Stimulated activated naive CD8-positive, alpha-beta T cell treated with anti-CD3 and anti-CD28 coated beads, Interleukin-15, Interleukin-2, amounts not matched to agents 100 U/mL and 50 U/mL, for 24 hours (primary cell): Measurements from ENCODE around the gene FRMD3.

Experiments used
- ATAC-seq: fragments of 150-1000 bp; cut with Tn5 transposase; one replicate; pipeline ENCODE4 v1.10.0; 2021
- DNase-seq: peaks from one replicate; pipeline ENCODE4 v3.0.0; 2021

FRMD3 gene

GRCh38 chr9:83473488-83473971 is 64.7 kb downstream of the FRMD3 start:
- peak; percentile 55 for ATAC-seq
- peak; percentile 5 for DNase-seq

GRCh38 chr9:83472764-83473163 is 65.4 kb downstream of the FRMD3 start:
- DNase-seq (no peak), ATAC-seq (no peak)

DNA sequence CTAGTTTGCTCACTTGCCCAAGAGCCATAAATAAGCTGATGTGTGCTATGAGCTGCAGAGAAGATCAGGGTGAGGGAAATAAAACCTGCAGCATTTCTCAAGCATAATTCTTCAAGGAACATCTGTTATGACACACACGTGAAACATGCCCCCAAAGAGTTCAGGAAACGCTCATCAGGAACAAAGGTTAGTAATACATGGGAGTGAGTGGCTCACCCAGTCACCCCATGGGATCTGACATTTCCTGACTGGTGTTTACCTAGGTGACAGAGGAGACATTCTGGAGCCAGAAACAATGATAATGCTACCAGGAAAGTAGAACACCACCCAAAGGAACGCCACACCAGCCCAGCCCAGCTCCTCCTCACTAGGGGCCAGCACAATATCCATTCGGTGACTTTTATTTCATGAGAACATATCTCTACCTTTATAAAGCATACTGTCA is 66.0 kb downstream of the FRMD3 start:
- DNase-seq, result no peak
- no peak for ATAC-seq

GRCh38 chr9:83471241-83471640 is 67.0 kb downstream of the FRMD3 start:
- ATAC-seq, result no peak
- DNase-seq, result no peak

DNA sequence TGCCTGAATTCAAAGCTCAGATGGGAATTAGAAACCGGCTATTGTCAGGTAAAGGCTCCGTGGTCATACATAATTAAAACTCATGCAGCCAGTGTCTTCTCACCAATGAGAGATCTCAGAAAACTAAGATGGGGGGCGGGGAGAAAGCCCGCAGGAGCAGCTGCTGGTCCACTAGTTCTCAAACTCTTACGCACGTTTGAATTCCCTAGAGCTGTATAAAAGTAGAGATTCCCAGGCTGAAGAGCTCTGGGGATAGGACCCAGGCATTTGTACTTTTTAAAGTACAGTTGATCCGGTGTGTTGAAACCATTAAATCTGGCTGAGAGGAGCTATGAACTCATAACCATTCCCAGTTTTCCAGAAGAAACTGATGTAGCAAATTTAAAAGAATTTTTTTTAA is 68.5 kb downstream of the FRMD3 start:
- DNase-seq (no peak), ATAC-seq (no peak)

DNA sequence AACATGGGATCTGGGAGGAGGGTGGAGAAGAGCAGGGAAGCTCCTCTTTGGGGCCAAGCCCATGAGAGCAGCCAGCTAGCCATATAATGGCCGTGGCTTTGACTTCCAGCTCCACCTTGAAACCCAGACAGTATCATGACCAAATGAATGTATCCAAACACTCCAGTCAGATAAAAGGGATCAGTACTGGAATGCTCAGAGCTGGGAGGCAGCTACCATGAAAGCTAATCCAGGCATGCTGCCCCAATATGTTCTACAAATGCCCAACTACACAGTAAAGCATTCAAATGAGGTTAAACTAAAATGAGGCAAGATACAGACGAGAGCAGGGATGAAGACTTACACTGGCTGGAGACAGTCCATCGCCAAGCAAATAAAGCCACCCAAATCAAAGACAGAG is 69.4 kb downstream of the FRMD3 start:
- ATAC-seq (no peak), DNase-seq (no peak)

DNA sequence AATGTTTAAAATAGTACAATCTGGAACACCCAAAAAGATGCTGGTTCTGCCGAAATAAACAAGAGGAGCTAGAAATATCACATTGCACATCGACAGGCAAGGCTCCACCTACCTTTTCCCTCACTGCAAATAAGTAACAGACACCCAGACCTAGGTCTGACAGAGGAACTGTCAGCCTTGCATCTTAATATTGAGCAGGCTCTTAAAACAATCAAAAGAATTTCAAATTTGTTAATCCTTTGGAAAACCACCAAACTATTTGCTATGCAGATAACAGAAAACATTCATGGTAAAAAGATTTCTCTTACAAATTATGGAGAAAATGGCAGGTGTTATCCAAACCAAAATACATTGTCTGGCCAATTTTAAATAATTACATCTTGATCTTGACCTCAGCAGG is 71.3 kb downstream of the FRMD3 start:
- ATAC-seq, result no peak
- no peak for DNase-seq

DNA sequence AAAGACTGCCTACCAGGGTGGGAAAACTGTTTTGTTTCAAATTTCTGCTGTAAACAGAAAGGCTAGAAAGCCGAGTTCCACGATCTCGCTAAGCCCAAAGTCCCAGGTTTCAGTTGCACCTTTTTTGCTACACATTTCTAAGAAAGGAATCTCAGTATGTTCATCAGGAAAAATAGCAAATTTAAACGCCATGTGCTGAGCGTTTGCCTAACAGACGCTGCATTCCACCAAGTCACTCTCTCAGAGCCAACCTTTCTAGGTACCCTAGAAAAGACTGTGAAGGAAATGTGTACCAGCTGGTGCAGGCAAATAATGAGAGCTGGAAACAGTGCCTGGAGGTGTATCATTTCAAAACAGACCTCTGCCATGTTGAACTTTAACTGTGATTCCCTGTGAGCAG is 71.8 kb downstream of the FRMD3 start:
- no peak for ATAC-seq
- DNase-seq, result no peak

DNA sequence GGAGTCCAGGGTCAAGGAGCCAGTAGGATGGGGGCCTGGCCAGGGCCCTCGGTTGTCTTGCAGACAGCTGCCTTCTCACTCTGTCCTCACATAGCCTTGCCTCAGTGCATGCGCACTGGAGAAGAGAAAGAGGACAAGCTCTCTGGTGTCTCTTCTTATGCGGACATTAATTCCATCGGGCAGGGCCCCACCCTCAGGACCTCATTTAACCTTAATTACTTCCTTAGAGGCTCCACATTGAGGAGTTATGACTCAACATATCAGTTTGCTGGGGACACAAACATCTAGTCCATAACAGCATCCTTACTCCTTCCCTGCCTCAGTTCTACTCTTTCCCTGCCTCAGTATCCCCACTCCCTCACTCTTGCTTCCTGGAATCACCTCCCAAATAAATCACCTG is 78.4 kb downstream of the FRMD3 start:
- no peak for DNase-seq
- ATAC-seq, result no peak

DNA sequence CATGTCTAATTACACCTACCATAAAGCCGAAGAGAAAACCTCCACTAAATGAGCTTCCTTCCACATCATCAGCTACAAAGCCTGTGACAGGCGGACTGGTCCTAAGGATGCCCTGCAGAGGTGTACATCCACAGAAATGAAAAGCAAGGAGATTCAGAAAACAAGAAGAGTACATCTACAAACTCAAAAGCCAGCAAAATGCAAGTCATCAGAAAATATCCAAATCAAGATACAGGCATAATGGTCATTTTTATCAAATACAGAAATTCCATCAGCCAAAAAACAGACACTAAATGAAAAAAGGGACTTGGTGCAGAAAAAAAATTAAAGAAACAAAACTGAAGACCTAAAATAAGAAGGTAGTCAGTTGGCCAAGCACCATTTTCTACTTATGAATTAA is 79.7 kb downstream of the FRMD3 start:
- DNase-seq (no peak), ATAC-seq (no peak)

GRCh38 chr9:83457005-83457404 is 81.2 kb downstream of the FRMD3 start:
- DNase-seq (no peak), ATAC-seq (no peak)

DNA sequence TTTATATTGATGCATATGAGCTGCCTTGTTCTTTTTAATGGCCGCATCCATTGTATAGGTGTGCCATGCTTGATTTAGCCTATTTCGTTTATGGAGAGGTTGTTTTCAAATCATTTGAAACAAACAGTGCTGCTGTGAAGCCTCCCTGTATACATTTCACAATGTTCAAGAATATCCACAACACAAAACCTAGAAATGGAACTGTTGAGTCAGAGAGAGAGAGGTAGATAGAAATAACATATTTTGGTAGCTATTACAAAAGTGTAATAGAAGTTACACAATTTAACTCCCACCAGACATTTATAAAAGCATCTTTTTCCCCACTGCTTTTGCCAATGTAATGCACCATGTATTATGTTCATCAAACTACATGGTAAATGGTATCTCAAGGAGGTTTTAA is 82.0 kb downstream of the FRMD3 start:
- no peak for ATAC-seq
- no peak for DNase-seq

DNA sequence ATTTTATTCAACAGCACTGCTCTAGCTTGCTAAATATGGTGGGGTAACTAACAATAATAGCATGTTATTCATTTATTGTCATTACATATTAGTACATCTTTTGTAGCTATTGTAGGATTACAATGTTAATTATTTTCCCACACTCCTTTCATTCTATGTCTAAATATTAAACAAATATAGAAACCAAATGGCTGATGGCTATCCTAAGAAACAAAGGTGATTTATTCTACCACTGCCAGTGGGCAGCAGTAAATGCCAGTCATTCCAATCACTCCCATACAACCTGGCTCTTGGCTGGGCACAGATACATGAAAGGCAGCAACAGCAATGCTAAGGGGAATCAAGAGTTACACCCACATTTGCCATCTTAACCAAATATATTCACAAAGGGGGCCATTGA is 84.1 kb downstream of the FRMD3 start:
- DNase-seq (no peak), ATAC-seq (no peak)

DNA sequence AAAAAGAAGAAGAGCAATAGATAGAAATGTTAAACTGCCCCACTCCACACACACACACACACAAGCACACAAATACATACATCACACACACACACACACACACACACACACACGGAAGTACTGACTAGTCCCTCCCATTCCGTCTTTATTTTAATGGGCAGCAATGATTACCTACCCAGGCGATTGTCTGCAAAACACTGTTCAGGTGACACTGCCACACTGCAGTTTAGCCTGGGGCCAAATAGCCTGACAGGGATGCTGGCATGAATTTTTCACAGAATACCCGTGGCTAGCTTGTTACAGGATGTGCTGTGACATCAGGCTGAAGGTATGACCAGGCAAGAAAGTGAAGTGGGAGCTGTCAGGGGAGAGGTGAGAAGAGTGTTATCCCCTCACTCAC is 86.9 kb downstream of the FRMD3 start:
- DNase-seq, result no peak
- no peak for ATAC-seq

- no peak for ATAC-seq
- no peak for DNase-seq
Measured at GRCh38 chr9:83449983-83450382, 88.2 kb downstream of the FRMD3 start.

DNA sequence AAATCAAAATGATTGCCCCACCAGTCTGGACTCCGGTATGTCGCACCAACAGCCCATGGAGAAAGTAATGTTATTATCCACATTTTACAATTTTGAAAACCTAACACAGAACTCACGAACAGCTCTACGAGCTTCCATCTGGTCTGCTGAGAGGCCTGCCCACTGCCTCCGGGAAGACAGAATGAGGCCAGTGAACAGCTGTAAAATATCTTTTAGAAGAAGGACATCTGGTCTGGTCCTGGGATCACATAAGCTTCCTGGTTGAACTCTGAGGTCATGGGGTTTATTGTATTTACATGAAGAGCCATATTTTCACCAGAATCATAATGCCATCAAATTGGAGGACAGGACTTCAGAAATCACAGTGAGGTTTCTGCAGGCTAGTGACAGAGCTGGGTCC is 89.0 kb downstream of the FRMD3 start:
- no peak for ATAC-seq
- DNase-seq, result no peak

- no peak for DNase-seq
- ATAC-seq, result no peak
Measured at GRCh38 chr9:83448626-83449025, 89.6 kb downstream of the FRMD3 start.

- DNase-seq (no peak), ATAC-seq (no peak)
Measured at GRCh38 chr9:83447351-83447750, 90.8 kb downstream of the FRMD3 start.

DNA sequence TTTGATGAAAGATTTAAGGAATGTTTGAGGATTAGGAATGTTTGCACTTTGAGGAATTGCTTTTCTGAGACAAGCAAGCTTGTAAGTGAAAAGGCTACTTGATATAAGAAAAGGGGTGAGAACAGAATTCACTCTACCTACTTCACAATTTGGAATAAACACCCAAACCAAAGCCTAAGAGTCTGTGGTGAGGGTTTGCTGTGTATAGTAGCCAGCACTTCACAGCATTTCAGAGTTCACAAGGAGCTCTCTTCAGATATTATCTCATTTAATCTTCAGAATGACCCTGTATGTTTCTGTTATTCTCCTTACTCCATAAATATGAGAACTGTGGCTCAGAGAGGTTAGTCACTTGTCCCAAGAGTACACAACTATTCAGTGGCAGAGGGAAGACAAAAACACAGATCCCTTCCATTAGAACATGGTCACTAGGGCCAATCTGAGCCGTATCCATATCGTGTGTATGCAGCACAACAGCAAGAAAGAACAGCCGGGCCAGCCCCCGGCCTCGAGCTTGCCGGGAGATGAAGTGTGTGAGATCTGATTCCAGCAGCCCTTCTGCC is 92.4 kb downstream of the FRMD3 start:
- ATAC-seq, result no peak
- DNase-seq, result no peak

- DNase-seq, result no peak
- ATAC-seq, result no peak
Measured at GRCh38 chr9:83444110-83444509, 94.1 kb downstream of the FRMD3 start.

- ATAC-seq (no peak), DNase-seq (no peak)
Measured at GRCh38 chr9:83441390-83441789, 96.8 kb downstream of the FRMD3 start.

- ATAC-seq, result no peak
- no peak for DNase-seq
Measured at GRCh38 chr9:83440641-83441040, 97.6 kb downstream of the FRMD3 start.

GRCh38 chr9:83435301-83435700 is 102.9 kb downstream of the FRMD3 start:
- ATAC-seq (no peak), DNase-seq (no peak)

DNA sequence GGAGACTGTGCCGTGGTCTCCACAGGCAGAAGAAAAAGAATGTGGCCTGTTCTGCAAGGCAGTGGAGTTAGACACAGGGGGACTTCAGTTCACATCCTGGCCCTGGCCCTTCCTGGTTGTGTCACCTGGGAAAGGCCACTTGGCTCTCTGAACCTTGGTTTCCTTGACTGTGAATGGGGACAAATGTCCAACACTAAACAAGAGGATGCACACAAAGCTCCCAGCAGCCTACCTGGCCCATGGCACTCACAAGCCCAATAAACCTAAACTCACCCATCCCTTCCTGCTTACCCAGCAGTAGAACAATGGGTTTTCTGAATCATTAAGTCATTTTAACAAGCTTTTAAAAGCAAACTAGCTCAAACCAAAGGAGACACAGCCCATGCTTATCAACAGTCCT is 103.9 kb downstream of the FRMD3 start:
- DNase-seq, result no peak
- ATAC-seq, result no peak

GRCh38 chr9:83433846-83434245 is 104.4 kb downstream of the FRMD3 start:
- no peak for ATAC-seq

More at GRCh38 chr9:83433846-83434245, 104.4 kb downstream of the FRMD3 start:
- DNase-seq, result no peak
